Upper lobe of left lung (tissue), 4 donors: ENCODE data around the gene OSBPL9.

Source experiments
- CTCF ChIP-seq, 6 experiments: fragments of 450-650 bp in 4 of 6; fragments of 200-600 bp in 2 of 6; sonication (generic) in 2 of 6; IDR thresholded peaks; one replicate each; pipeline ENCODE4 v1.5.1; 2016 to 2019; ENCODE audit warnings: antibody characterized with exemption in 6 of 6
- EP300 ChIP-seq, 4 donors: sonication (generic); formaldehyde crosslinking; IDR thresholded peaks; one replicate each; pipeline ENCODE4 v1.5.1; 2017; ENCODE audit warnings: antibody characterized with exemption in 4 of 4, control low read depth in 2 of 4
- POLR2A ChIP-seq, 4 donors: fragments of 450-650 bp; IDR thresholded peaks; one replicate each; pipeline ENCODE4 v1.5.1; 2016 to 2017; ENCODE audit warnings: antibody characterized with exemption in 4 of 4, mild to moderate bottlenecking in 2 of 4
- POLR2AphosphoS5 ChIP-seq, 2 donors: sonication (generic); formaldehyde crosslinking; IDR thresholded peaks; one replicate each; pipeline ENCODE4 v1.5.1; 2017; ENCODE audit warnings: antibody characterized with exemption in 2 of 2

GRCh38 chr1:51615780-51616291, 1.1 kb upstream of the OSBPL9 start:
- TF ChIP-seq POLR2A (IDR thresholded peaks at IDR 0.05), result no peak
- TF ChIP-seq CTCF (IDR thresholded peaks at IDR 0.05), result no peak
- TF ChIP-seq EP300 (IDR thresholded peaks at IDR 0.05), result no peak
- TF ChIP-seq POLR2AphosphoS5 (IDR thresholded peaks at IDR 0.05), result no peak
